A549 (cell line): ENCODE data around the gene GOLGA8B.
"Not testable (repeated sequence)": the region's sequence is repeated elsewhere in the genome, so short reads cannot be mapped to it uniquely, and the experiment has no call there.

Source experiments
- CHD2 ChIP-seq: fragments of 150-350 bp; IDR thresholded peaks from 2 replicates; pipeline ENCODE4 v1.6.1; 2014; ENCODE audit warnings: low read length; ENCODE audit not compliant: partially characterized antibody
- MAFK ChIP-seq: fragments of 450-650 bp; IDR thresholded peaks from 2 replicates; pipeline ENCODE4 v1.6.1; 2014; ENCODE audit not compliant: partially characterized antibody
- POLR2A ChIP-seq: IDR thresholded peaks from 2 replicates; pipeline ENCODE4 v1.6.1; 2012; ENCODE audit warnings: mild to moderate bottlenecking, low read length
- POLR2AphosphoS2 ChIP-seq: conservative IDR thresholded peaks from 2 replicates; pipeline ENCODE4 v1.6.1; 2012; ENCODE audit warnings: low read length, improper control_type of control experiment, inconsistent platforms
- RAD21 ChIP-seq, 2 experiments: fragments of >200 bp in 1 of 2; sonication (Bioruptor Twin) in 1 of 2; formaldehyde crosslinking in 1 of 2; IDR thresholded peaks in 1 of 2; conservative IDR thresholded peaks in 1 of 2; 2 replicates in 1 of 2; 3 replicates in 1 of 2; pipeline ENCODE4 v1.6.1; 2012 to 2018; ENCODE audit warnings: inconsistent platforms in 1 of 2
- RCOR1 ChIP-seq: fragments of 150-350 bp; IDR thresholded peaks from 2 replicates; pipeline ENCODE4 v1.6.1; 2014; ENCODE audit warnings: antibody characterized with exemption, low read length, low read depth
- SMC3 ChIP-seq: fragments of >200 bp; sonication (Bioruptor Twin); formaldehyde crosslinking; IDR thresholded peaks from 3 replicates; pipeline ENCODE4 v1.6.1; 2018; ENCODE audit warnings: inconsistent platforms
- ZNF302 ChIP-seq: fragments of 250-450 bp; sonication (Bioruptor Pico); IDR thresholded peaks from 2 replicates; pipeline ENCODE4 v1.9.0; 2021; ENCODE audit warnings: inconsistent platforms, mild to moderate bottlenecking, moderate library complexity
- TF ChIP-seq, protein P1 (sequence below): fragments of >200 bp; sonication (Bioruptor Twin); formaldehyde crosslinking; IDR thresholded peaks from 3 replicates; pipeline ENCODE4 v1.5.1; 2016
- TF ChIP-seq, protein P2 (sequence below): fragments of 200-600 bp; sonication (generic); IDR thresholded peaks from 2 replicates; pipeline ENCODE4 v1.6.1; 2016; ENCODE audit warnings: antibody characterized with exemption, mild to moderate bottlenecking, moderate library complexity

DNA sequence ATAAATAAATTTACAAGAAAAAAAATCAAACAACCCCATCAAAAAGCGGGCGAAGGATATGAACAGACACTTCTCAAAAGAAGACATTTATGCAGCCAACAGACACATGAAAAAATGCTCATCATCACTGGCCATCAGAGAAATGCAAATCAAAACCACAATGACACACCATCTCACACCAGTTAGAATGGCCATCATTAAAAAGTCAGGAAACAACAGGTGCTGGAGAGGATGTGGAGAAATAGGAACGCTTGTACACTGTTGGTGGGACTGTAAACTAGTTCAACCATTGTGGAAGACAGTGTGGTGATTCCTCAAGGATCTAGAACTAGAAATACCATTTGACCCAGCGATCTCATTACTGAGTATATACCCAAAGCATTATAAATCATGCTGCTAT lies 2.5 kb upstream of the GOLGA8B start:
- TF ChIP-seq, protein P1, sequence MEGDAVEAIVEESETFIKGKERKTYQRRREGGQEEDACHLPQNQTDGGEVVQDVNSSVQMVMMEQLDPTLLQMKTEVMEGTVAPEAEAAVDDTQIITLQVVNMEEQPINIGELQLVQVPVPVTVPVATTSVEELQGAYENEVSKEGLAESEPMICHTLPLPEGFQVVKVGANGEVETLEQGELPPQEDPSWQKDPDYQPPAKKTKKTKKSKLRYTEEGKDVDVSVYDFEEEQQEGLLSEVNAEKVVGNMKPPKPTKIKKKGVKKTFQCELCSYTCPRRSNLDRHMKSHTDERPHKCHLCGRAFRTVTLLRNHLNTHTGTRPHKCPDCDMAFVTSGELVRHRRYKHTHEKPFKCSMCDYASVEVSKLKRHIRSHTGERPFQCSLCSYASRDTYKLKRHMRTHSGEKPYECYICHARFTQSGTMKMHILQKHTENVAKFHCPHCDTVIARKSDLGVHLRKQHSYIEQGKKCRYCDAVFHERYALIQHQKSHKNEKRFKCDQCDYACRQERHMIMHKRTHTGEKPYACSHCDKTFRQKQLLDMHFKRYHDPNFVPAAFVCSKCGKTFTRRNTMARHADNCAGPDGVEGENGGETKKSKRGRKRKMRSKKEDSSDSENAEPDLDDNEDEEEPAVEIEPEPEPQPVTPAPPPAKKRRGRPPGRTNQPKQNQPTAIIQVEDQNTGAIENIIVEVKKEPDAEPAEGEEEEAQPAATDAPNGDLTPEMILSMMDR: not testable (repeated sequence)
- TF ChIP-seq ZNF302 (CRISPR knock-in tag); MAFK; RCOR1; CHD2; POLR2AphosphoS2; RAD21 (conservative IDR thresholded peaks at IDR 0.05 in 1 of 2, IDR thresholded peaks at IDR 0.05 in 1 of 2); SMC3; POLR2A: not testable (repeated sequence)
- TF ChIP-seq, protein P2, sequence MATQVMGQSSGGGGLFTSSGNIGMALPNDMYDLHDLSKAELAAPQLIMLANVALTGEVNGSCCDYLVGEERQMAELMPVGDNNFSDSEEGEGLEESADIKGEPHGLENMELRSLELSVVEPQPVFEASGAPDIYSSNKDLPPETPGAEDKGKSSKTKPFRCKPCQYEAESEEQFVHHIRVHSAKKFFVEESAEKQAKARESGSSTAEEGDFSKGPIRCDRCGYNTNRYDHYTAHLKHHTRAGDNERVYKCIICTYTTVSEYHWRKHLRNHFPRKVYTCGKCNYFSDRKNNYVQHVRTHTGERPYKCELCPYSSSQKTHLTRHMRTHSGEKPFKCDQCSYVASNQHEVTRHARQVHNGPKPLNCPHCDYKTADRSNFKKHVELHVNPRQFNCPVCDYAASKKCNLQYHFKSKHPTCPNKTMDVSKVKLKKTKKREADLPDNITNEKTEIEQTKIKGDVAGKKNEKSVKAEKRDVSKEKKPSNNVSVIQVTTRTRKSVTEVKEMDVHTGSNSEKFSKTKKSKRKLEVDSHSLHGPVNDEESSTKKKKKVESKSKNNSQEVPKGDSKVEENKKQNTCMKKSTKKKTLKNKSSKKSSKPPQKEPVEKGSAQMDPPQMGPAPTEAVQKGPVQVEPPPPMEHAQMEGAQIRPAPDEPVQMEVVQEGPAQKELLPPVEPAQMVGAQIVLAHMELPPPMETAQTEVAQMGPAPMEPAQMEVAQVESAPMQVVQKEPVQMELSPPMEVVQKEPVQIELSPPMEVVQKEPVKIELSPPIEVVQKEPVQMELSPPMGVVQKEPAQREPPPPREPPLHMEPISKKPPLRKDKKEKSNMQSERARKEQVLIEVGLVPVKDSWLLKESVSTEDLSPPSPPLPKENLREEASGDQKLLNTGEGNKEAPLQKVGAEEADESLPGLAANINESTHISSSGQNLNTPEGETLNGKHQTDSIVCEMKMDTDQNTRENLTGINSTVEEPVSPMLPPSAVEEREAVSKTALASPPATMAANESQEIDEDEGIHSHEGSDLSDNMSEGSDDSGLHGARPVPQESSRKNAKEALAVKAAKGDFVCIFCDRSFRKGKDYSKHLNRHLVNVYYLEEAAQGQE: not testable (repeated sequence)
